TTC549 (cell line): ENCODE measurements around the gene LRPAP1.
"Not testable (repeated sequence)": the region's sequence is repeated elsewhere in the genome, so short reads cannot be mapped to it uniquely, and the experiment has no call there.

ENCODE experiments used
- FAIRE-seq: peaks from 2 replicates; lab custom pipeline; 2012; peaks lifted over from hg19 to GRCh38; lab: Jason Lieb, UNC

LRPAP1 gene

GRCh38 chr4:3471098-3471760 is 61.0 kb downstream of the LRPAP1 start:
- no peak for FAIRE-seq

GRCh38 chr4:3470244-3471097 is 61.8 kb downstream of the LRPAP1 start:
- no peak for FAIRE-seq

GRCh38 chr4:3469386-3470243 is 62.6 kb downstream of the LRPAP1 start:
- FAIRE-seq, result no peak

GRCh38 chr4:3468804-3469203 is 63.4 kb downstream of the LRPAP1 start:
- no peak for FAIRE-seq

- no peak for FAIRE-seq
Observed at GRCh38 chr4:3468154-3468553, 64.1 kb downstream of the LRPAP1 start.

GRCh38 chr4:3467601-3468031 is 64.6 kb downstream of the LRPAP1 start:
- FAIRE-seq, result no peak

GRCh38 chr4:3466691-3467600 is 65.3 kb downstream of the LRPAP1 start:
- FAIRE-seq, result no peak

- no peak for FAIRE-seq
Observed at GRCh38 chr4:3465698-3466671, 66.2 kb downstream of the LRPAP1 start.

GRCh38 chr4:3464911-3465697 is 67.1 kb downstream of the LRPAP1 start:
- no peak for FAIRE-seq

GRCh38 chr4:3464349-3464905 is 67.8 kb downstream of the LRPAP1 start:
- no peak for FAIRE-seq

GRCh38 chr4:3463556-3464348 is 68.5 kb downstream of the LRPAP1 start:
- FAIRE-seq, result no peak

- FAIRE-seq, result no peak
Observed at GRCh38 chr4:3462790-3463415, 69.3 kb downstream of the LRPAP1 start, which contains the start of gene DOK7. DOK7 (plus strand) TSS chr4:3463306; CDS start chr4:3463376, 70 bp downstream.

GRCh38 chr4:3462321-3462789 is 69.9 kb downstream of the LRPAP1 start:
- no peak for FAIRE-seq

GRCh38 chr4:3461515-3462291 is 70.5 kb downstream of the LRPAP1 start:
- FAIRE-seq, result no peak

- no peak for FAIRE-seq
Observed at GRCh38 chr4:3460926-3461325, 71.3 kb downstream of the LRPAP1 start.

- not testable (repeated sequence) for FAIRE-seq
Observed at GRCh38 chr4:3459156-3459555, 73.1 kb downstream of the LRPAP1 start.

- FAIRE-seq, result no peak
Observed at GRCh38 chr4:3458371-3458770, 73.9 kb downstream of the LRPAP1 start.
